Keratinocyte (primary cell): ENCODE results near the gene CTU1. TPM values are rescaled to one million over a fixed set of nuclear protein-coding genes. Genes with fewer than 3 reads are reported as not detected.

ENCODE experiments used
- DNase-seq: peaks from one replicate; pipeline ENCODE4 v3.0.0-alpha.2; 2011; ENCODE audit warnings: low read depth, missing footprints, low spot score
- FAIRE-seq: peaks from 2 replicates; lab custom pipeline; 2011; peaks lifted over from hg19 to GRCh38; lab: Jason Lieb, UNC
- H2AFZ ChIP-seq: 2 replicates; pipeline ENCODE4 v1.6.0; 2012; ENCODE audit warnings: low read length, control low read depth, inconsistent platforms; ENCODE audit not compliant: control insufficient read depth
- H3K27ac ChIP-seq: 2 replicates; pipeline ENCODE4 v1.5.1; 2011; ENCODE audit warnings: low read length; ENCODE audit not compliant: control insufficient read depth, insufficient read depth
- H3K27me3 ChIP-seq: 3 replicates; pipeline ENCODE4 v1.6.0; 2011; ENCODE audit warnings: low read length; ENCODE audit not compliant: control insufficient read depth, insufficient read depth; ENCODE audit errors: extremely low read depth
- H3K36me3 ChIP-seq, 2 experiments: 2 replicates in 1 of 2; 3 replicates in 1 of 2; pipeline ENCODE4 v1.5.1; 2011; ENCODE audit warnings: low read length in 2 of 2, mild to moderate bottlenecking in 1 of 2; ENCODE audit not compliant: control insufficient read depth in 2 of 2, insufficient read depth in 2 of 2; ENCODE audit errors: extremely low read depth in 1 of 2
- H3K4me1 ChIP-seq: 3 replicates; pipeline ENCODE4 v1.5.1; 2011; ENCODE audit warnings: low read length; ENCODE audit not compliant: control insufficient read depth, insufficient read depth; ENCODE audit errors: extremely low read depth
- H3K4me2 ChIP-seq: 3 replicates; pipeline ENCODE4 v1.6.0; 2011; ENCODE audit warnings: low read depth, low read length; ENCODE audit not compliant: control insufficient read depth, insufficient read depth; ENCODE audit errors: extremely low read depth
- H3K4me3 ChIP-seq, 3 experiments: fragments of 200-600 bp in 1 of 3; sonication (generic) in 1 of 3; 2 replicates in 2 of 3; 3 replicates in 1 of 3; pipeline ENCODE4 v1.5.1; 2011 to 2016; ENCODE audit warnings: low read length in 3 of 3, mild to moderate bottlenecking in 3 of 3, control low read depth in 2 of 3, inconsistent platforms in 1 of 3, low read depth in 1 of 3, mixed read lengths in 1 of 3, mixed run types in 1 of 3, moderate library complexity in 1 of 3; ENCODE audit not compliant: control insufficient read depth in 2 of 3, insufficient read depth in 2 of 3; ENCODE audit errors: extremely low read depth in 1 of 3
- H3K79me2 ChIP-seq: 2 replicates; pipeline ENCODE4 v1.6.0; 2012; ENCODE audit warnings: low read length; ENCODE audit not compliant: control insufficient read depth, insufficient read depth
- H3K9ac ChIP-seq: 3 replicates; pipeline ENCODE4 v1.6.0; 2011; ENCODE audit warnings: low read length; ENCODE audit not compliant: control insufficient read depth, insufficient read depth; ENCODE audit errors: extremely low read depth
- H3K9me1 ChIP-seq: 3 replicates; pipeline ENCODE4 v1.6.0; 2011; ENCODE audit warnings: low read length; ENCODE audit not compliant: control insufficient read depth, insufficient read depth; ENCODE audit errors: extremely low read depth
- H3K9me3 ChIP-seq: 2 replicates; pipeline ENCODE4 v1.5.1; 2012; ENCODE audit warnings: low read depth, low read length; ENCODE audit not compliant: control insufficient read depth
- H4K20me1 ChIP-seq: 3 replicates; pipeline ENCODE4 v1.6.0; 2011; ENCODE audit warnings: low read length; ENCODE audit not compliant: control insufficient read depth, insufficient read depth; ENCODE audit errors: extremely low read depth
- CTCF ChIP-seq, 3 experiments: IDR thresholded peaks in 1 of 3; conservative IDR thresholded peaks in 1 of 3; optimal IDR thresholded peaks in 1 of 3; 2 replicates in 2 of 3; 3 replicates in 1 of 3; pipeline versions ENCODE3 to v1.5.1; 2011; ENCODE audit warnings: low read length in 3 of 3, mild to moderate bottlenecking in 3 of 3, moderate library complexity in 2 of 3, control low read depth in 1 of 3, inconsistent platforms in 1 of 3; ENCODE audit not compliant: insufficient read depth in 2 of 3; ENCODE audit errors: extremely low read depth in 1 of 3
- EZH2 ChIP-seq: IDR thresholded peaks from one replicate; pipeline ENCODE4 v1.6.1; 2012; ENCODE audit warnings: inconsistent platforms, mild to moderate bottlenecking, low read length, moderate library complexity
- dilution Hi-C: fragments of 300-500 bp; cut with MboI; formaldehyde crosslinking; loops from one replicate; pipeline ENCODE4 v1.7.0; 2020; ENCODE audit warnings: low sequenced_read_pairs; ENCODE audit not compliant: extremely low pct_ligation_motif_present
- polyA plus RNA-seq, 5 experiments: library from polyadenylated mRNA; depleted of rRNA in 3 of 5; stranded (reverse) in 3 of 5; stranded (forward) in 1 of 5; unstranded in 1 of 5; fragments of >200 nt; gene quantifications; 1 replicate in 1 of 5; 2 replicates in 3 of 5; 3 replicates in 1 of 5; pipeline versions ENCODE4 v1.2.1 to v1.2.3, GENCODE V29; 2011 to 2012; ENCODE audit warnings: missing spikeins in 2 of 5, low read depth in 1 of 5, low replicate concordance in 1 of 5

Gene CTU1
- polyA plus RNA-seq, 1 donor (not counting 4 experiments of a cell fraction or from before 2014, with no cell fraction given) = 1.9 TPM

- Histone ChIP-seq H3K36me3 (no peaks in the 10 kb centered on the region), H3K79me2 (no peaks in the 10 kb centered on the region), H4K20me1 (no peaks in the 10 kb centered on the region), H3K9me3 (no peaks in the 10 kb centered on the region), H3K27ac (no peak overlapping the region), H3K4me1 (no peaks in the 10 kb centered on the region), H3K9me1 (no peaks in the 10 kb centered on the region), H3K27me3 (no peaks in the 10 kb centered on the region), H3K4me2 (no peak overlapping the region), H2AFZ (no peak overlapping the region), H3K4me3 (no peak overlapping the region), H3K9ac (no peak overlapping the region)
- TF ChIP-seq EZH2 (no peak), CTCF (optimal IDR thresholded peaks at IDR 0.05 in 1 of 3, IDR thresholded peaks at IDR 0.05 in 1 of 3, conservative IDR thresholded peaks at IDR 0.05 in 1 of 3; ENCODE audit: extremely low read depth in 1 of 3, insufficient read depth in 2 of 3, low read length in 3 of 3) (no peak)
- DNase-seq = no peak
- no peak for FAIRE-seq
- dilution Hi-C loops = no loop called here
Observed at GRCh38 chr19:51135004-51135403, 26.8 kb upstream of the CTU1 start.

GRCh38 chr19:51131780-51132680, 23.8 kb upstream of the CTU1 start:
- no peaks in the 10 kb centered on the region for H3K36me3 ChIP-seq
- no peak overlapping the region for H3K27ac ChIP-seq
- H3K4me2 ChIP-seq = no peak overlapping the region
- DNase-seq (no peak), FAIRE-seq (no peak)
- no peak overlapping the region for H3K4me3 ChIP-seq
- no peaks in the 10 kb centered on the region for H3K9me1 ChIP-seq
- H3K27me3 ChIP-seq = no peaks in the 10 kb centered on the region
- no peaks in the 10 kb centered on the region for H3K4me1 ChIP-seq
- no peak overlapping the region for H2AFZ ChIP-seq
- no peak overlapping the region for H3K9ac ChIP-seq
- H3K9me3 ChIP-seq = no peaks in the 10 kb centered on the region
- dilution Hi-C loops = no loop called here
- no peaks in the 10 kb centered on the region for H4K20me1 ChIP-seq
- H3K79me2 ChIP-seq = no peaks in the 10 kb centered on the region
- TF ChIP-seq CTCF (optimal IDR thresholded peaks at IDR 0.05 in 1 of 3, IDR thresholded peaks at IDR 0.05 in 1 of 3, conservative IDR thresholded peaks at IDR 0.05 in 1 of 3; ENCODE audit: extremely low read depth in 1 of 3, insufficient read depth in 2 of 3, low read length in 3 of 3) = no peak
- TF ChIP-seq EZH2 = no peak
